ENCODE results near the gene VAMP1. TPM values are rescaled to one million over a fixed set of nuclear protein-coding genes. Genes with fewer than 3 reads are reported as not detected.

VAMP1 gene
- total and polyA plus RNA-seq, 9 of the 15 experiments (the other 6 are each of a cell fraction or from before 2014, with no cell fraction given): 0.76 to 13.2 (median 4.2) TPM

DNA sequence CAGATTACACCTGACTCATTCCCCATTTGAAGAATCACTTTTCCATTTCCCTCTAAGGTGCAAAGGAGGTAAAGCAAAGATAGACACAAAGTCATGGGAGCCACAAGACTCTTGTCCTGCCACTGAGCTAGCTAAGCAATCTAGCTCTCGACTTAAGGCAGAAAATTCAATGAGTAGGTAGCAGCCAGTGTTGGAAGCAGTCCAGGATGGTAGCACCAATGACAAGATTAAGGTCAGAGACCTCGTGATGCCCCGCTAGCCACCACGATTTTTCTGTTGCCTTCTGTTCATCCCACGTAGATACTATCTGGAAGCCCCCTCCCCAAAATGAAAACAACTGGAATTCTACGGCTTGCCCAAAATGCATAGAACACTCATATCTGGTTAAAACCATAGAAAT is 1.4 kb downstream of the VAMP1 start:
- FAIRE-seq (no peak), ATAC-seq (no peak), DNase-seq (ENCODE audit: extremely low read depth in 1 of 4, low spot score in 3 of 4) (no peak)
- no TSS peak for BruUV-seq (replicated peaks)
- Histone ChIP-seq H3K4me1 (replicated peaks in 1 of 2; ENCODE audit: control insufficient read depth in 2 of 2, insufficient read depth in 2 of 2, low read length in 2 of 2) (peaks cover 14 to 19% of the 10 kb centered on the region in 2 experiments; a peak in 4 of 5 replicates), H3K27me3 (ENCODE audit: control insufficient read depth in 2 of 2, insufficient read depth in 2 of 2, low read length in 2 of 2) (no peaks in the 10 kb centered on the region), H4K20me1 (replicated peaks; ENCODE audit: control insufficient read depth, insufficient read depth, low read length) (no peaks in the 10 kb centered on the region), H3K27ac (ENCODE audit: extremely low read depth, low read depth, low read length) (no peak overlapping the region), H2AFZ (ENCODE audit: low read depth, low read length) (no peak overlapping the region), H3K36me3 (ENCODE audit: control insufficient read depth, insufficient read depth, low read length) (peaks cover 10% of the 10 kb centered on the region; the same call in 2 of the 3 replicates), H3K9me1 (ENCODE audit: control insufficient read depth, insufficient read depth, low read length) (no peaks in the 10 kb centered on the region), H3K79me2 (ENCODE audit: control insufficient read depth, insufficient read depth, low read length) (no peaks in the 10 kb centered on the region; the same call in 2 of the 3 replicates), H3K4me3 (no peak overlapping the region), H3K4me2 (ENCODE audit: insufficient read depth, low read length) (no peak overlapping the region), H3K9ac (ENCODE audit: insufficient read depth in 1 of 2, low read depth in 2 of 2, low read length in 2 of 2) (no peak overlapping the region; a peak in 1 of 4 replicates), H3K9me3 (replicated peaks; ENCODE audit: control insufficient read depth, insufficient read depth, low read depth, low read length) (no peaks in the 10 kb centered on the region)
- ChIA-PET POLR2A (interaction anchor here (0.6 to 1.0 kb wide), 4 partner anchors 10 to 229 kb away, joined by 3 read pairs; no protein-coding TSS in a partner anchor), CTCF (ENCODE audit: low intra/inter-chr PET ratio) (no interaction called here)
- in situ Hi-C loops (cut with MboI) (loop anchor here (25.0 kb wide), 1 partner anchor 407 kb away; no protein-coding TSS in a partner anchor), intact Hi-C loops (cut with micrococcal nuclease) (no loop called here)
- 46% methylated on average over 6 of the region's 6 CpGs for WGBS (ENCODE audit: insufficient coverage, low coverage, missing lambda C conversion rate)
- TF ChIP-seq SRSF7 (optimal IDR thresholded peaks at IDR 0.05; ENCODE audit: low read depth, low read length) (no peak), NR2C1 (IDR thresholded peaks at IDR 0.05) (no peak), NR2C1 (tag; IDR thresholded peaks at IDR 0.05) (no peak), E2F3 (CRISPR knock-in tag; IDR thresholded peaks at IDR 0.05) (no peak), TFE3 (CRISPR knock-in tag; IDR thresholded peaks at IDR 0.05) (no peak), E2F1 (CRISPR knock-in tag; IDR thresholded peaks at IDR 0.05) (no peak), KAT7 (CRISPR knock-in tag; IDR thresholded peaks at IDR 0.05; ENCODE audit: borderline replicate concordance) (no peak), CTCF (IDR thresholded peaks at IDR 0.05 in 2 of 3, conservative IDR thresholded peaks at IDR 0.05 in 1 of 3; ENCODE audit: insufficient read depth in 2 of 3, low read depth in 1 of 3, low read length in 3 of 3) (no peak), BACH1 (tag; IDR thresholded peaks at IDR 0.05) (no peak), MED1 (CRISPR knock-in tag; IDR thresholded peaks at IDR 0.05; ENCODE audit: borderline replicate concordance) (no peak), FOXK2 (conservative IDR thresholded peaks at IDR 0.05 in 1 of 2, IDR thresholded peaks at IDR 0.05 in 1 of 2; ENCODE audit: low read depth in 2 of 2) (no peak), TOE1 (IDR thresholded peaks at IDR 0.05; ENCODE audit: borderline replicate concordance) (no peak), TOE1 (CRISPR knock-in tag; IDR thresholded peaks at IDR 0.05; ENCODE audit: borderline replicate concordance, low read depth) (no peak), CBFB (CRISPR knock-in tag; IDR thresholded peaks at IDR 0.05) (no peak)
